HG02870 (cell line): ENCODE results near the gene PTPN11.
"Not testable (repeated sequence)": the region's sequence is repeated elsewhere in the genome, so short reads cannot be mapped to it uniquely, and the experiment has no call there.

Experiments used
- ATAC-seq: cut with Tn5 transposase; IDR thresholded peaks from one replicate; pipeline ENCODE4 v1.9.1; 2021; ENCODE audit warnings: mild to moderate bottlenecking, moderate library complexity; ENCODE audit not compliant: unreplicated experiment

Gene PTPN11

GRCh38 chr12:112513471-112513870, 94.7 kb downstream of the PTPN11 start:
- ATAC-seq, result no peak

- ATAC-seq, result no peak
Measured at GRCh38 chr12:112514456-112514855, 95.7 kb downstream of the PTPN11 start.

- ATAC-seq, result no peak
Measured at GRCh38 chr12:112514926-112515642, 96.3 kb downstream of the PTPN11 start.

- ATAC-seq, result no peak
Measured at GRCh38 chr12:112515868-112516267, 97.1 kb downstream of the PTPN11 start.

GRCh38 chr12:112517730-112518364, 99.1 kb downstream of the PTPN11 start:
- ATAC-seq, result no peak

GRCh38 chr12:112518365-112518735, 99.6 kb downstream of the PTPN11 start:
- ATAC-seq, result no peak

GRCh38 chr12:112519841-112520340, 101.1 kb downstream of the PTPN11 start:
- not testable (repeated sequence) for ATAC-seq

- ATAC-seq, result no peak
Measured at GRCh38 chr12:112523856-112524255, 105.1 kb downstream of the PTPN11 start.

- ATAC-seq, result no peak
Measured at GRCh38 chr12:112524269-112524668, 105.5 kb downstream of the PTPN11 start.

- no peak for ATAC-seq
Measured at GRCh38 chr12:112524676-112525425, 106.1 kb downstream of the PTPN11 start.

GRCh38 chr12:112525426-112525809, 106.7 kb downstream of the PTPN11 start:
- ATAC-seq, result no peak

GRCh38 chr12:112527082-112527481, 108.3 kb downstream of the PTPN11 start:
- ATAC-seq, result no peak

- ATAC-seq, result no peak
Measured at GRCh38 chr12:112527501-112527900, 108.8 kb downstream of the PTPN11 start.

- ATAC-seq, result no peak
Measured at GRCh38 chr12:112528521-112528920, 109.8 kb downstream of the PTPN11 start.

GRCh38 chr12:112530941-112531340, 112.2 kb downstream of the PTPN11 start:
- no peak for ATAC-seq

- no peak for ATAC-seq
Measured at GRCh38 chr12:112532106-112532505, 113.4 kb downstream of the PTPN11 start.

GRCh38 chr12:112533528-112533927, 114.8 kb downstream of the PTPN11 start:
- no peak for ATAC-seq

GRCh38 chr12:112535017-112535416, 116.3 kb downstream of the PTPN11 start:
- no peak for ATAC-seq

- no peak for ATAC-seq
Measured at GRCh38 chr12:112535637-112536366, 117.1 kb downstream of the PTPN11 start.

- no peak for ATAC-seq
Measured at GRCh38 chr12:112536367-112536730, 117.6 kb downstream of the PTPN11 start.

- ATAC-seq, result no peak
Measured at GRCh38 chr12:112537710-112538396, 119.1 kb downstream of the PTPN11 start.
